NCI-H748 treated with DMSO at 0.1 percent for 48 hours (cell line): Measurements from ENCODE around the gene UMAD1.

ENCODE experiments used
- DNase-seq: peaks from one replicate; lab custom pipeline; 2025; lab: John Stamatoyannopoulos, UW

UMAD1 gene

GRCh38 chr7:7883394-7883793 is 242.8 kb downstream of the UMAD1 start:
- no peak for DNase-seq

GRCh38 chr7:7884855-7885254 is 244.3 kb downstream of the UMAD1 start:
- DNase-seq, result no peak

GRCh38 chr7:7889791-7890568 is 249.4 kb downstream of the UMAD1 start:
- no peak for DNase-seq

GRCh38 chr7:7895004-7895650 is 254.6 kb downstream of the UMAD1 start:
- DNase-seq, result no peak

DNA sequence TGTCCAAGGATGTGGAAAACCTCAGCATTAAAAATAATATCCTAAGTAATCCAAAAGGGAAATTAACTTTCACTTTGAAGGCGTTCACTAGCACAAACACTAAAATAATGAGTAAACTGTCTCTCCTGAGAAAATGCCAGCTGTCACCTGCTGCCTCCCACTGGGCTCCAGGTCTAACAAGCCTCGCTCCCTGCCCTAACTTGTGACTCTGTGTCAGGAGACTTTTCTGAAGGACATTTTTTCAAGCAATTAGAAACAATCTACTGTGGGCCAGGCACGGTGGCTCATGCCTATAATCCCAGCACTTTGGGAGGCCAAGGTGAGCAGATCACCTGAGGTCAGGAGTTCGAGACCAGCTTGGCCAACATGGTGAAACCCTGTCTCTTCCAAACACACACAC is 255.2 kb downstream of the UMAD1 start:
- no peak for DNase-seq

- no peak for DNase-seq
These were observed 257.0 kb downstream of the UMAD1 start for GRCh38 chr7:7897509-7897908.

GRCh38 chr7:7897949-7898515 is 257.5 kb downstream of the UMAD1 start:
- no peak for DNase-seq

- DNase-seq, result no peak
These were observed 262.3 kb downstream of the UMAD1 start for GRCh38 chr7:7902845-7903244.

DNA sequence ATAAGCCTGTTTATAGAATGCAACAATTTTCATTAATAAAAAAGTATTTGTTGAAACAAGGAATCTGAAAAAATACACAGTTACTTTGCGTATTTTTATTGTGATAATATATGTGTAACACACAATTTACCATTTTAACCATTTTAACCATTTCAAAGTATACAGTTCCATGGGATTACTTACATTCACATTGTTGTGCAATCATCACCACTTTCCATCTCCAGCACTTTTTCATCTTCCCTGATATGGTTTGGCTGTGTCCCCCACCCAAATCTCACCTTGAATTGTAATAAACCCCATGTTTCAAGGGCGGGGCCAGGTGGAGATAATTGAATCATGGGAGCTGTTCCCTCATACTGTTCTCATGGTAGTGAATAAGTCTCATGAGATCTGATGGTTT is 266.8 kb downstream of the UMAD1 start:
- no peak for DNase-seq

DNA sequence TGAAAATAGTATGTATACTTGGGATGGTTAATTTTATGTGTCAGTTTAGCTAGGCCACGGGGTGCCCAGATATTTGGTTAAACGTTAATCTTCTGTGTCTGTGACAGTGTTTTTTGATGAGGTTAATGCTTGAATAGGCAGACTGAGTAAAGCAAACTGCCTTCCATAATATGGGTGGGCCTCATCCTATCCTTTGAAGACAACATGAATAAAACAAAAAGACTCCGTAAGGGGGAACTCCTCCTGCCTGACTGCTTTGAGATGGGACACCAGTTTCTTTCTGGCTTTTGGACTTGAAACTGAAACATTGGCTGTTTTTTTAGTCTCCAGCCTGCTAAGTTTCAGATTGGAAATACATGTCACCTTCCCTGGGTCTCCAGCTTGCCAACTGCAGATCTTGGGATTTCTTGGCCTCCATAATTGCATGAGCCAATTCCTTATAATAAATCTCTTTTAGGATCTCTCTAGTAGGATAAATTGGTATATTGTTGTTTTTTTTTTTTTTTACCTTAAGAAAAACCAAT is 268.1 kb downstream of the UMAD1 start:
- no peak for DNase-seq

DNA sequence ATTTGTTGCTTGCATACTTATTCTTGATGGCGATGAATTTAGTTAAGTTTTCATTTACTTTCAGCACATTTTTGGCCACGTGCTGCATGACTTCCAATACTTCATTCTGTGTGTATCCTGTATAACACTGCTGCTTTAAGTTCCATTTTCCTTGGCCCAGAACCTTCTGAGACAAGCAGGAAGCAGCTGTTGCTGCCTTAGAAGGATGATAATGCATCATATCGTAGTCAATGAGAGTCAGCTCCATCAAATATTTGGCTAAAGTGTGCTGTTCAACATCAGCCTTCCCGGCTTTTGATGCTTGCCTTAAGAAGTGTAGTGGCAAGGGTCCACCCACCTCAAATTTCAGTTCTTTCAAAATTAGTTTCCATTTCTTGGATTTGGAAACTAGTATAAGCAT is 268.8 kb downstream of the UMAD1 start:
- DNase-seq, result no peak

GRCh38 chr7:7911369-7912123 is 271.0 kb downstream of the UMAD1 start:
- DNase-seq, result no peak

- no peak for DNase-seq
These were observed 272.4 kb downstream of the UMAD1 start for GRCh38 chr7:7912937-7913336.

DNA sequence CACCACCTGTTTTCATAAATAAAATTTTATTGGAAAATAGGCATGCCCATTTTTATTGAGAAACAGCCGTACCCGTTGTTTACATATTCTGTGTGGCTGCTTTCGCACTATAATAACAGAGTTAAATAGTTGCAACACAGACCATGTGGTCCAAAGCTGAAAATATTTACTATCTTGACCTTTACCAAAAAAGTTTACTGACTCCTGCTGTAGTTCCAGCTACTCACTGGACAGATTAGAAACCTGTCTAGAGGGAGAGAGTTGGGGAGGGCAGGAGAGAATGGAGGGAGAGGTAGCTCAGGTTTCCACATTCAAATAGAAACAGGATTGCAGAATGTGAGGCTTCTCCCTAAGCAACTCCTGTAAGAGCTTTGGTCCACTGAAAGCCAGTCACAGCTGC is 273.0 kb downstream of the UMAD1 start:
- no peak for DNase-seq

DNA sequence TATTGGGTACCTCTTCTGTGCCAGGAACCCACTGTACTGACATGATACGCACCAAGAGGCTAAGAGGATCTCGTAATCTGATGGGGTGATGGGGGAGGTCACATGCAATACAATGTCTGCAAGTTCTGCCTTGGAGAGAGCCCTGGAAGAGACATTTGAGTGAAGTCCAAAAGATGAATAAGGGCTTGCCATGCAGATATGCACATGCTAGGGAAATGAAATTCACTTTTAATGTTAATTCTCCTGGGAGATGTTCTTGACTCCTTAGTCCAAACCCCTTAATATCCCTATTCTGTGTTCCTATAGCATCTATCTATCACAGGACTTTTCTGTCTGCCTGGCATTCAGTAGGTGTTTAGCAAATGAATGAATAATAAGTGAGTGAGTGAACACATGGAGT is 274.0 kb downstream of the UMAD1 start:
- DNase-seq, result no peak

DNA sequence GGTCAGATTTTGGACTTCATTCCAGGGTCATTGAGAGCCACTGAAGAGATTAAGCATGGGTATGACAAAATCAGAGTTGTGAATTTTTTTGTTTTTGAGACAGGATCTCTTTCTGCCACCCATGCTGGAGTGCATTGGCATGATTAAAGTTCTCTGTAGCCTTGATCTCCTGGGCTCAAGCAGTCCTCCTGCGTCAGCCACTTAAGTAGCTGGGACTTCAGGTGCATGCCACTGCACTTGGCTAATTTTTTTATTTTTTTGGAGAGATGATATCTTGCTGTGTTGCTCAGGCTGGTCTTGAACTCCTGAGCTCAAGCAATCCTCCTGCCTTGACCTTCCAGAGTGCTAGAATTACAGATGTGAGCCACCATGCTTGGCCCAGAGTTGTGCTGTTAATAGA is 275.5 kb downstream of the UMAD1 start:
- DNase-seq, result no peak

DNA sequence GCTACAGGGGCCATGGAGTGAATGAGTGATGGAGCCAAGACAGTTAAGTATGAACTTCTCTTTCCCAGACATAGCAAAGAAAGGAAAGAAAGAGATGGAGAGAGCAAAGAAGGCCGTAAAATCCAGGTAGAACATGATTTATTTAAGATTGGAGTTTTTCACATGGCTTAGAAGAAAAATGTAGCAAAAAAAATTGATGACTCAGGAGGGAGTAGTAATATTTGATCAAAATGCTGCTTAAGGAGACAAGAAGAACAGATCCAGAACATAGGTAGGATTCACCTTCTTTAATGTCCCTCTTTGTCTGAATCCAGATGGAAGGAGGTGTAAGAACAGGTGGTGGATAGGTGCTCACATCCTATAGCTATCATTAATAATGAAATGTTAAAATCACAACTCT is 277.0 kb downstream of the UMAD1 start:
- no peak for DNase-seq

DNA sequence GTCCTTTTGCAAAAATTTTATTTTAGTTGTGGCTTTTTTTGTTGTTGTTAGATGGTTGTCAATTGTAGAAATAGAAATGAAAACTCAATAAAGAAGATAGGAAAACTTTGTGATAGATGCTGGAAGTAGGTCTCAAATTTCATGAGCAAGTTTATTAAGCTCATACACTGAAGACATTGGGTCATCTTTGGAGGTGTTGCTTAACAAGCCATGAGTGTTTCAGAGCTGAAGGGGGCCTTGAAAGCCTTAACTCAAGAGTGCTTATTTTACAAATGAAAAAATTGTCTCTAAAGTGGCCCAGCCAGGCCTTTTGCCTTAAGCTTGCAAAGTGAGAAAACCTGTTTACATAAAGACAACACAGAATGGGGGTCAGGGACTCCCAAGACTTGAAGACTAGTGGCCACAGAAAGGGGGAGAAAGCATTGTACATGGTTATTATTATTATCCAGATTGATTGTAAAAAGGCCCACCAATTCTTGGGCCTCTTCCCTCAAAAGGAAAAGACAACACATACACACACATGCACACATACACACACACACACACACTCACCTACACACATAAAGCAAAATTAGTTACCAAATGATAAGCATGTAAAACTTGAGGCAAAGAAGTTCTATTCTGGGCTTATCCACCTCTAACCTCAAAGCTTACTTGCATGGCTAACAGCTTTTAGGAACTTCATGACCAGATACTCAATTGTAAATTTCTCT is 278.3 kb downstream of the UMAD1 start:
- no peak for DNase-seq

GRCh38 chr7:7919449-7919945 is 278.9 kb downstream of the UMAD1 start:
- no peak for DNase-seq

DNA sequence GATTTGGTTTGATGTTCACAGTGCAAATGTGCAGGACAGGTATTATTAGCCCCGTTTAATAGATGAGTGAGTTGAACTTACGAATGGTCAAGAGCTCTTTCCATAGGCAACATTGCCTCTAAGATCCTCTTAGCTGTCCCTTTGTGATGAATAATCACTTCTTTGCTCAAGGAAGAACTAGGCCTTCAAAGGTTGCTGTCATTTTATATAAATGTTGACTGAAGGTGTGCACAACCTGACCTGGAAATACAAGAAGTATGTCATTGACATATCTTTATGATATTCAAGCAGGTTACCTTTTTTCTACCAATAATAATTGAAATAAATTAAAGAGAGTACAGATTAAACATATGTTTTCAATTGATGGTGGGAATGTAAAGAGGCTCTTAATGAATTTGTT is 279.5 kb downstream of the UMAD1 start:
- no peak for DNase-seq

GRCh38 chr7:7920481-7920880 is 279.9 kb downstream of the UMAD1 start:
- no peak for DNase-seq

DNA sequence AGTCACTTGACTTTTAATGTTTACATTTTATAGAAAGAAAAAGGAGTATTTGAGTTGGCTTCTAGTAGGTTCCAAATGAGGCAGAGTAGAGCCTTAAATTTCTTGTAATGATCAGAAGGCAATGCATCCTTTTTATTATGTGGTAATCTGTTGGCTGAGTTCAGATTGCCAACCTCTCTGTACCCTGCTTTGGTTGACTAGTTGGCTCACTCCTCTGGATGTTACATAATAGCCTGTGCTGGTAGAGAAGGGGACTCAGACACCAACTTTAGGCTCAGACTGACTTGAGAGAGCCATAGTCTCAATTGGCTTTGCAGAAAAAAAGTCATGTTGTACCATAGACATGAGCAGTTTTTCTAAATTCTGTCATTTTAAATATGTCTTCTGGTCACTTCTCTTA is 281.3 kb downstream of the UMAD1 start:
- no peak for DNase-seq
